HEK293T (cell line): Measurements from ENCODE around the gene PIEZO2.

ENCODE experiments used
- ARNT ChIP-seq: fragments of 450-650 bp; IDR thresholded peaks from 2 replicates; pipeline ENCODE4 v1.6.1; 2017; ENCODE audit warnings: mild to moderate bottlenecking
- BHLHE40 ChIP-seq: fragments of 450-650 bp; IDR thresholded peaks from 2 replicates; pipeline ENCODE4 v1.6.1; 2016; ENCODE audit warnings: mild to moderate bottlenecking, moderate library complexity, borderline replicate concordance
- CTBP1 ChIP-seq: fragments of 450-650 bp; IDR thresholded peaks from 2 replicates; pipeline ENCODE4 v1.6.1; 2016; ENCODE audit warnings: borderline replicate concordance
- FOXA1 ChIP-seq: fragments of 450-650 bp; IDR thresholded peaks from 2 replicates; pipeline ENCODE4 v1.6.1; 2016; ENCODE audit warnings: mild to moderate bottlenecking
- FOXK2 ChIP-seq: fragments of 450-650 bp; IDR thresholded peaks from 2 replicates; pipeline ENCODE4 v1.6.1; 2016; ENCODE audit warnings: mild to moderate bottlenecking
- FOXM1 ChIP-seq: fragments of 450-650 bp; IDR thresholded peaks from 2 replicates; pipeline ENCODE4 v1.6.1; 2017; ENCODE audit warnings: mild to moderate bottlenecking, borderline replicate concordance
- HDGF ChIP-seq: fragments of 450-650 bp; IDR thresholded peaks from 2 replicates; pipeline ENCODE4 v1.6.1; 2017; ENCODE audit warnings: antibody characterized with exemption, borderline replicate concordance
- L3MBTL2 ChIP-seq: fragments of 450-650 bp; conservative IDR thresholded peaks from 2 replicates; pipeline ENCODE4 v1.6.1; 2016; ENCODE audit warnings: mild to moderate bottlenecking
- LEF1 ChIP-seq: fragments of 450-650 bp; IDR thresholded peaks from 2 replicates; pipeline ENCODE4 v1.6.1; 2017; ENCODE audit warnings: mild to moderate bottlenecking, borderline replicate concordance
- NFRKB ChIP-seq: fragments of 450-650 bp; IDR thresholded peaks from 2 replicates; pipeline ENCODE4 v1.6.1; 2016; ENCODE audit warnings: mild to moderate bottlenecking, moderate library complexity
- SP1 ChIP-seq: fragments of 450-650 bp; IDR thresholded peaks from 2 replicates; pipeline ENCODE4 v1.6.1; 2017
- SUZ12 ChIP-seq: fragments of 450-650 bp; IDR thresholded peaks from 2 replicates; pipeline ENCODE4 v1.6.1; 2016; ENCODE audit warnings: mild to moderate bottlenecking
- TARDBP ChIP-seq: fragments of 450-650 bp; IDR thresholded peaks from 2 replicates; pipeline ENCODE4 v1.6.1; 2016
- TF ChIP-seq, protein P1 (sequence below): fragments of 450-650 bp; IDR thresholded peaks from 2 replicates; pipeline ENCODE4 v1.6.1; 2016

- TF ChIP-seq TARDBP (no peak), FOXM1 (no peak), SP1 (no peak), SUZ12 (no peak), HDGF (no peak), CTBP1 (no peak), BHLHE40 (no peak), FOXK2 (no peak), ARNT (no peak), NFRKB (no peak), FOXA1 (no peak), L3MBTL2 (no peak), LEF1 (no peak)
- TF ChIP-seq, protein P1, sequence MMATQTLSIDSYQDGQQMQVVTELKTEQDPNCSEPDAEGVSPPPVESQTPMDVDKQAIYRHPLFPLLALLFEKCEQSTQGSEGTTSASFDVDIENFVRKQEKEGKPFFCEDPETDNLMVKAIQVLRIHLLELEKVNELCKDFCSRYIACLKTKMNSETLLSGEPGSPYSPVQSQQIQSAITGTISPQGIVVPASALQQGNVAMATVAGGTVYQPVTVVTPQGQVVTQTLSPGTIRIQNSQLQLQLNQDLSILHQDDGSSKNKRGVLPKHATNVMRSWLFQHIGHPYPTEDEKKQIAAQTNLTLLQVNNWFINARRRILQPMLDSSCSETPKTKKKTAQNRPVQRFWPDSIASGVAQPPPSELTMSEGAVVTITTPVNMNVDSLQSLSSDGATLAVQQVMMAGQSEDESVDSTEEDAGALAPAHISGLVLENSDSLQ, result no peak
These were observed 374.3 kb downstream of the PIEZO2 start for GRCh38 chr18:10775026-10775425.
